ENCODE results near the gene MT1H.

DNA sequence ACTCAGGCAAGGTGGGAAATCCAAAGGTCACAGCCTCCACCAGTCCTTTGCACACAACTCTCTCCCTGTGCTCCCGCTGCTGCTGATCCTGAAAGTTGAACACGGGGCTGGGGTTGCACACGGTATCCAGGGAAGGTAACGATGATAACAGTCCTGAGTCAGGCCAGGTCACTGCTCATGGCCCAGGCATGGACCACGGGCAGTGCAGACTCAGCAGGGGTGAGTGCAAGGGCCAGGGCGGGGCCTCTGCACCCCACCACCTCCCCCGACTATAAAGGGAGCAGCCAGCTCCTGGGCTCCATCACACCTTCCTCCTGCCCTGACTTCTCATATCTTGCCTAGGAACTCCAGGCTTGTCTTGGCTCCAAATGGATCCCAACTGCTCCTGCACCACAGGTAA lies 18.0 kb upstream of the MT1H start, which contains the start of gene MT1B:
- TF ChIP-seq, protein P1, sequence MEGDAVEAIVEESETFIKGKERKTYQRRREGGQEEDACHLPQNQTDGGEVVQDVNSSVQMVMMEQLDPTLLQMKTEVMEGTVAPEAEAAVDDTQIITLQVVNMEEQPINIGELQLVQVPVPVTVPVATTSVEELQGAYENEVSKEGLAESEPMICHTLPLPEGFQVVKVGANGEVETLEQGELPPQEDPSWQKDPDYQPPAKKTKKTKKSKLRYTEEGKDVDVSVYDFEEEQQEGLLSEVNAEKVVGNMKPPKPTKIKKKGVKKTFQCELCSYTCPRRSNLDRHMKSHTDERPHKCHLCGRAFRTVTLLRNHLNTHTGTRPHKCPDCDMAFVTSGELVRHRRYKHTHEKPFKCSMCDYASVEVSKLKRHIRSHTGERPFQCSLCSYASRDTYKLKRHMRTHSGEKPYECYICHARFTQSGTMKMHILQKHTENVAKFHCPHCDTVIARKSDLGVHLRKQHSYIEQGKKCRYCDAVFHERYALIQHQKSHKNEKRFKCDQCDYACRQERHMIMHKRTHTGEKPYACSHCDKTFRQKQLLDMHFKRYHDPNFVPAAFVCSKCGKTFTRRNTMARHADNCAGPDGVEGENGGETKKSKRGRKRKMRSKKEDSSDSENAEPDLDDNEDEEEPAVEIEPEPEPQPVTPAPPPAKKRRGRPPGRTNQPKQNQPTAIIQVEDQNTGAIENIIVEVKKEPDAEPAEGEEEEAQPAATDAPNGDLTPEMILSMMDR (IDR thresholded peaks at IDR 0.05), result no peak
- no peak for TF ChIP-seq POLR2A (IDR thresholded peaks at IDR 0.05)

Measured in esophagus squamous epithelium (tissue), 4 donors.